GM18519 (cell line): Measurements from ENCODE around the gene CTNND2.
"Not testable (repeated sequence)": the region's sequence is repeated elsewhere in the genome, so short reads cannot be mapped to it uniquely, and the experiment has no call there.

Experiments used
- ATAC-seq: cut with Tn5 transposase; IDR thresholded peaks from one replicate; pipeline ENCODE4 v1.9.1; 2021; ENCODE audit warnings: mild to moderate bottlenecking, moderate library complexity; ENCODE audit not compliant: unreplicated experiment, low FRiP score

CTNND2 gene

GRCh38 chr5:11878814-11879213 is 25.4 kb downstream of the CTNND2 start:
- ATAC-seq, result no peak

GRCh38 chr5:11873587-11873986 is 30.7 kb downstream of the CTNND2 start:
- no peak for ATAC-seq

- no peak for ATAC-seq
Observed at GRCh38 chr5:11869203-11869602, 35.0 kb downstream of the CTNND2 start.

- no peak for ATAC-seq
Observed at GRCh38 chr5:11863911-11864310, 40.3 kb downstream of the CTNND2 start.

- ATAC-seq, result no peak
Observed at GRCh38 chr5:11857391-11857790, 46.9 kb downstream of the CTNND2 start.

GRCh38 chr5:11854936-11855335 is 49.3 kb downstream of the CTNND2 start:
- ATAC-seq, result no peak

GRCh38 chr5:11853796-11854195 is 50.5 kb downstream of the CTNND2 start:
- no peak for ATAC-seq

- ATAC-seq, result no peak
Observed at GRCh38 chr5:11853140-11853539, 51.1 kb downstream of the CTNND2 start.

- ATAC-seq, result no peak
Observed at GRCh38 chr5:11852717-11853087, 51.5 kb downstream of the CTNND2 start.

- no peak for ATAC-seq
Observed at GRCh38 chr5:11851965-11852716, 52.1 kb downstream of the CTNND2 start.

- no peak for ATAC-seq
Observed at GRCh38 chr5:11851416-11851815, 52.8 kb downstream of the CTNND2 start.

- ATAC-seq, result not testable (repeated sequence)
Observed at GRCh38 chr5:11828566-11828965, 75.7 kb downstream of the CTNND2 start.

GRCh38 chr5:11822598-11822997 is 81.6 kb downstream of the CTNND2 start:
- ATAC-seq, result no peak

GRCh38 chr5:11815916-11816315 is 88.3 kb downstream of the CTNND2 start:
- ATAC-seq, result no peak

GRCh38 chr5:11815481-11815880 is 88.8 kb downstream of the CTNND2 start:
- no peak for ATAC-seq

GRCh38 chr5:11814373-11814772 is 89.9 kb downstream of the CTNND2 start:
- no peak for ATAC-seq

- no peak for ATAC-seq
Observed at GRCh38 chr5:11809407-11809806, 94.8 kb downstream of the CTNND2 start.

GRCh38 chr5:11803436-11803835 is 100.8 kb downstream of the CTNND2 start:
- ATAC-seq, result no peak

GRCh38 chr5:11801061-11801460 is 103.2 kb downstream of the CTNND2 start:
- ATAC-seq, result no peak

GRCh38 chr5:11797132-11797531 is 107.1 kb downstream of the CTNND2 start:
- no peak for ATAC-seq

- ATAC-seq, result no peak
Observed at GRCh38 chr5:11793396-11793795, 110.8 kb downstream of the CTNND2 start.

GRCh38 chr5:11792621-11793020 is 111.6 kb downstream of the CTNND2 start:
- no peak for ATAC-seq

GRCh38 chr5:11791792-11792191 is 112.5 kb downstream of the CTNND2 start:
- ATAC-seq, result no peak
